Measurements from ENCODE around the gene TTLL10.

GRCh38 chr1:1146596-1146995 is 27.1 kb upstream of the TTLL10 start:
- no peak for TF ChIP-seq CTCF (IDR thresholded peaks at IDR 0.05; ENCODE audit: insufficient read depth, low read length, poor library complexity, severe bottlenecking)
- TF ChIP-seq EZH2phosphoT487 (conservative IDR thresholded peaks at IDR 0.05; ENCODE audit: low read length): no peak
